Transverse colon (tissue), 4 donors: ENCODE measurements around the gene USP6NL. TPM values are rescaled to one million over a fixed set of nuclear protein-coding genes. Genes with fewer than 3 reads are reported as not detected.

Experiments
- DNase-seq: peaks from one replicate; pipeline ENCODE4 v3.0.0-alpha.2; 2019
- H3K27ac ChIP-seq, 4 donors: fragments of 200-600 bp; sonication (generic); 2 replicates each; pipeline ENCODE4 v1.5.1; 2016 to 2018; ENCODE audit warnings: inconsistent platforms in 4 of 4
- H3K27me3 ChIP-seq: fragments of 200-600 bp; sonication (generic); 2 replicates; pipeline ENCODE4 v1.5.1; 2017; ENCODE audit warnings: inconsistent platforms
- H3K36me3 ChIP-seq, 4 donors: fragments of 200-600 bp; sonication (generic); 2 replicates each; pipeline ENCODE4 v1.5.1; 2017 to 2019; ENCODE audit warnings: inconsistent platforms in 4 of 4
- H3K4me1 ChIP-seq, 4 donors: fragments of 200-600 bp; sonication (generic); 2 replicates each; pipeline ENCODE4 v1.5.1; 2017 to 2020; ENCODE audit warnings: inconsistent platforms in 4 of 4
- H3K4me3 ChIP-seq, 4 donors: fragments of 200-600 bp; sonication (generic); 1 replicate in 1 of 4; 2 replicates in 3 of 4; pipeline versions ENCODE4 v1.5.1 to v1.6.1; 2017 to 2019; ENCODE audit warnings: inconsistent platforms in 4 of 4
- H3K9me3 ChIP-seq, 2 donors: fragments of 200-600 bp; sonication (generic); 2 replicates each; pipeline ENCODE4 v1.5.1; 2017 to 2019; ENCODE audit warnings: inconsistent platforms in 2 of 2
- EP300 ChIP-seq: sonication (generic); formaldehyde crosslinking; IDR thresholded peaks from one replicate; pipeline ENCODE4 v1.6.1; 2017; ENCODE audit warnings: antibody characterized with exemption, low read depth
- POLR2A ChIP-seq: fragments of 450-650 bp; IDR thresholded peaks from one replicate; pipeline ENCODE4 v1.6.1; 2016; ENCODE audit warnings: antibody characterized with exemption, mild to moderate bottlenecking, moderate library complexity
- POLR2AphosphoS5 ChIP-seq, 3 donors: sonication (generic); formaldehyde crosslinking; IDR thresholded peaks; one replicate each; pipeline ENCODE4 v1.6.1; 2016; ENCODE audit warnings: antibody characterized with exemption in 3 of 3
- whole genome bisulfite sequencing, 2 donors: methylation state at CpG; one replicate each; pipeline ENCODE4 v1.1.5; 2018; ENCODE audit warnings: low coverage in 1 of 2; 5-methylcytosine and 5-hydroxymethylcytosine counted together
- in situ Hi-C, 4 donors: fragments of 200-750 bp; cut with MboI; loops; one replicate each; pipeline versions ENCODE4 v1.15.0 to v1.15.1; 2017; ENCODE audit warnings: low sequenced_read_pairs in 3 of 4, low pct_ligation_motif_present in 1 of 4, low pct_unique_long_range_greater_than_20kb in 1 of 4
- intact Hi-C: fragments of 100-400 bp; cut with DNase I; formaldehyde crosslinking; loops from one replicate; pipeline ENCODE4 v1.15.1; 2023; ENCODE audit warnings: low total_unique reads
- total RNA-seq, 4 donors: library from RNA; depleted of rRNA; stranded (reverse); fragments of >200 nt; gene quantifications; one replicate each; pipeline ENCODE4 v1.1.0, GENCODE V29; 2016
- TF ChIP-seq, protein P1 (sequence below), 5 experiments: fragments of 200-600 bp in 3 of 5; fragments of 450-650 bp in 2 of 5; sonication (generic) in 3 of 5; IDR thresholded peaks; 1 replicate in 2 of 5; 2 replicates in 3 of 5; pipeline ENCODE4 v1.5.1; 2016 to 2017; ENCODE audit warnings: antibody characterized with exemption in 5 of 5, inconsistent platforms in 3 of 5, mild to moderate bottlenecking in 2 of 5, moderate library complexity in 1 of 5

Gene USP6NL
- total RNA-seq, 4 donors from 2014 or later, result 17.3 to 45.8 (median 26.6) TPM

- WGBS, 2 donors, result 49% methylated on average over 8 of the region's 8 CpGs; no CpG with 5 or more reads in 1 of the 2 donors
- no peaks in the 10 kb centered on the region for H3K9me3 ChIP-seq
- TF ChIP-seq POLR2AphosphoS5 (IDR thresholded peaks at IDR 0.05) (no peak), POLR2A (no peak), EP300 (no peak)
- TF ChIP-seq, protein P1, sequence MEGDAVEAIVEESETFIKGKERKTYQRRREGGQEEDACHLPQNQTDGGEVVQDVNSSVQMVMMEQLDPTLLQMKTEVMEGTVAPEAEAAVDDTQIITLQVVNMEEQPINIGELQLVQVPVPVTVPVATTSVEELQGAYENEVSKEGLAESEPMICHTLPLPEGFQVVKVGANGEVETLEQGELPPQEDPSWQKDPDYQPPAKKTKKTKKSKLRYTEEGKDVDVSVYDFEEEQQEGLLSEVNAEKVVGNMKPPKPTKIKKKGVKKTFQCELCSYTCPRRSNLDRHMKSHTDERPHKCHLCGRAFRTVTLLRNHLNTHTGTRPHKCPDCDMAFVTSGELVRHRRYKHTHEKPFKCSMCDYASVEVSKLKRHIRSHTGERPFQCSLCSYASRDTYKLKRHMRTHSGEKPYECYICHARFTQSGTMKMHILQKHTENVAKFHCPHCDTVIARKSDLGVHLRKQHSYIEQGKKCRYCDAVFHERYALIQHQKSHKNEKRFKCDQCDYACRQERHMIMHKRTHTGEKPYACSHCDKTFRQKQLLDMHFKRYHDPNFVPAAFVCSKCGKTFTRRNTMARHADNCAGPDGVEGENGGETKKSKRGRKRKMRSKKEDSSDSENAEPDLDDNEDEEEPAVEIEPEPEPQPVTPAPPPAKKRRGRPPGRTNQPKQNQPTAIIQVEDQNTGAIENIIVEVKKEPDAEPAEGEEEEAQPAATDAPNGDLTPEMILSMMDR (IDR thresholded peaks at IDR 0.05), result no peak
- H3K27me3 ChIP-seq, result peaks cover 18% of the 10 kb centered on the region
- intact Hi-C loops (no loop called here), in situ Hi-C loops (no loop called here)
- no peak for DNase-seq
- H3K36me3 ChIP-seq, result no peaks in the 10 kb centered on the region
- H3K4me1 ChIP-seq, result no peaks in the 10 kb centered on the region
- no peak overlapping the region for H3K4me3 ChIP-seq
- H3K27ac ChIP-seq, result no peak overlapping the region
Measured at GRCh38 chr10:11448190-11448544, 163.3 kb downstream of the USP6NL start.

DNA sequence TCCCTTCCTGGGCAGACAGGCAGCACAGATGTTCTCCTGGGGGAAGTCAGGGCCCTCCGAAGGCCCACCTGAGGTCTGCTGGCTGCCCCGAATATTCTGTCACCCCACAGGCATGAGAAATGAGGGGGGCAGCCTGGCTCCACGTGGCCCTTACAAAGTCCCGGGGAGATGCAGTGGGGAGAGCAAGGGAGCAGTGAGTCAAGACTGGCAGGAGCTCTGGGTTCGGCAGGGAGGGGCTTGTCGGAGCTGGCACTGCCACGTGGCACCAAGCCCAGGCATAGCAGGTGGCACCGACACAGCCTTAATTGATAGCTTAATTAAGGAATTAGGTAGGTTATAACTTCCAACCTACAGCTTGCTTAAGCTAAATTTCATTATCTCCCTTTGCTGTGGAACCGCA, 163.9 kb downstream of the USP6NL start:
- TF ChIP-seq POLR2AphosphoS5 (IDR thresholded peaks at IDR 0.05) (no peak), POLR2A (no peak), EP300 (no peak)
- TF ChIP-seq, protein P1 (IDR thresholded peaks at IDR 0.05), result no peak
- no peak overlapping the region for H3K4me3 ChIP-seq
- H3K27ac ChIP-seq, result no peak overlapping the region
- WGBS, 2 donors, result 70% methylated on average over 9 of the region's 9 CpGs; no CpG with 5 or more reads in 1 of the 2 donors
- peaks cover 18% of the 10 kb centered on the region for H3K27me3 ChIP-seq
- H3K36me3 ChIP-seq, result no peaks in the 10 kb centered on the region
- DNase-seq, result no peak
- no peaks in the 10 kb centered on the region for H3K4me1 ChIP-seq
- no peaks in the 10 kb centered on the region for H3K9me3 ChIP-seq
- intact Hi-C loops (no loop called here), in situ Hi-C loops (no loop called here)

GRCh38 chr10:11446864-11447263, 164.6 kb downstream of the USP6NL start:
- no peak for DNase-seq
- Histone ChIP-seq H3K27me3 (peaks cover 18% of the 10 kb centered on the region), H3K4me3 (no peak overlapping the region), H3K27ac (no peak overlapping the region), H3K4me1 (no peaks in the 10 kb centered on the region), H3K36me3 (no peaks in the 10 kb centered on the region), H3K9me3 (no peaks in the 10 kb centered on the region)
- in situ Hi-C loops (no loop called here), intact Hi-C loops (no loop called here)
- no peak for TF ChIP-seq POLR2AphosphoS5 (IDR thresholded peaks at IDR 0.05)
- no peak for TF ChIP-seq POLR2A
- no peak for TF ChIP-seq EP300
- TF ChIP-seq, protein P1 (IDR thresholded peaks at IDR 0.05), result no peak
- whole genome bisulfite sequencing, 2 donors, result 95 to 100% methylated on average over 3 to 4 of the region's 4 CpGs

DNA sequence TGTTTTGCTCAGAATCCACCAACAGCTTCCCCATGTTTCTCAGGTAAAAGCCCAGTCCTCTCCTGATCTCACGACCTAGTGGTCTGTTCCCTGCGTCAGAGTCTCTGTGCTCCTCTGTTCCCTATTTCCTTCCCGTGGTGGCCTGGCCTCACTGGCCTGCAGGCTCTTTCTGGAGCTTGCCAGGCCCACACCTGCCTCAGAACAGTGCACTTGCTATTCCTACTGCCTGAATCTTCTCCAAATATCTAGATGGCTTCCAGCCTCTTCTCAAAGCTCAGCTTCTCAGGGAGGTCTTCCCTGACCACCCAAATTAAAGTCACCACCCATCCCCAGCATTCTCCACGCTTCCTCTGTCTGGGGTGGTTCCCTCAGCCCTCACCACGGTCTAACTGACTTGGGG, 165.3 kb downstream of the USP6NL start:
- Histone ChIP-seq H3K27me3 (peaks cover 18% of the 10 kb centered on the region), H3K9me3 (no peaks in the 10 kb centered on the region), H3K36me3 (no peaks in the 10 kb centered on the region), H3K4me3 (no peak overlapping the region), H3K4me1 (no peaks in the 10 kb centered on the region), H3K27ac (no peak overlapping the region)
- DNase-seq, result no peak
- in situ Hi-C loops (no loop called here), intact Hi-C loops (no loop called here)
- 83% methylated on average over 5 of the region's 5 CpGs; no CpG with 5 or more reads in 1 of the 2 donors for WGBS, 2 donors
- TF ChIP-seq POLR2AphosphoS5 (IDR thresholded peaks at IDR 0.05), result no peak
- no peak for TF ChIP-seq EP300
- no peak for TF ChIP-seq POLR2A
- TF ChIP-seq, protein P1 (IDR thresholded peaks at IDR 0.05), result no peak
